K562 (cell line): ENCODE data around the gene LIPM. TPM values are rescaled to one million over a fixed set of nuclear protein-coding genes. Genes with fewer than 3 reads are reported as not detected.

ENCODE experiments used
- ATAC-seq: fragments of 200-7000 bp; cut with Tn5 transposase; 3 replicates; pipeline ENCODE4 v1.9.1; 2020; ENCODE audit warnings: moderate library complexity
- BruUV-seq: library from RNA; stranded (reverse); fragments of 400-500 nt; replicated peaks from 2 replicates; lab custom pipeline; 2021; lab: Mats Ljungman, UMichigan
- CTCF ChIA-PET: fragments of 300-600 bp; formaldehyde crosslinking; extraction: SDS; loops from one replicate; lab custom pipeline; 2021; ENCODE audit warnings: low intra/inter-chr PET ratio; lab: Yijun Ruan, JAX
- POLR2A ChIA-PET: fragments of 300-600, 350-650 bp; sonication (Branson Sonifier 250); formaldehyde crosslinking; extraction: SDS; loops from one replicate; lab custom pipeline; 2021; ENCODE audit warnings: antibody characterized with exemption, inconsistent platforms; lab: Yijun Ruan, JAX
- DNase-seq, 4 experiments: peaks; one replicate each; pipeline versions ENCODE4 v3.0.0 to v3.0.0-alpha.2; 2011 to 2018; ENCODE audit warnings: low spot score in 3 of 4, mixed read lengths in 3 of 4; ENCODE audit errors: extremely low read depth in 1 of 4
- FAIRE-seq: peaks from 2 replicates; lab custom pipeline; 2011; peaks lifted over from hg19 to GRCh38; lab: Jason Lieb, UNC
- H2AFZ ChIP-seq: 2 replicates; pipeline ENCODE4 v1.6.0; 2011; ENCODE audit warnings: low read depth, low read length, control low read depth, inconsistent platforms
- H3K27ac ChIP-seq: fragments of 200-600 bp; 3 replicates; pipeline ENCODE4 v1.8.0; 2011; ENCODE audit warnings: low read depth, mild to moderate bottlenecking, control low read depth, inconsistent platforms, low read length, moderate library complexity, mixed read lengths; ENCODE audit errors: extremely low read depth
- H3K27me3 ChIP-seq, 2 experiments: fragments of 300-600 bp in 1 of 2; 2 replicates in 1 of 2; 3 replicates in 1 of 2; pipeline versions ENCODE4 v1.6.0 to v1.8.0; 2011; ENCODE audit warnings: inconsistent platforms in 2 of 2, low read length in 2 of 2, mild to moderate bottlenecking in 1 of 2, mixed read lengths in 1 of 2, moderate library complexity in 1 of 2; ENCODE audit not compliant: control insufficient read depth in 2 of 2, insufficient read depth in 2 of 2
- H3K36me3 ChIP-seq: fragments of 300-600 bp; 3 replicates; pipeline ENCODE4 v1.8.0; 2011; ENCODE audit warnings: mild to moderate bottlenecking, low read length, inconsistent platforms; ENCODE audit not compliant: control insufficient read depth, insufficient read depth
- H3K4me1 ChIP-seq, 2 experiments: fragments of 200-600 bp in 1 of 2; replicated peaks in 1 of 2; 2 replicates in 1 of 2; 3 replicates in 1 of 2; pipeline versions ENCODE4 v1.5.1 to v1.8.0; 2011; ENCODE audit warnings: inconsistent platforms in 2 of 2, low read length in 2 of 2, mild to moderate bottlenecking in 1 of 2, mixed read lengths in 1 of 2, moderate library complexity in 1 of 2; ENCODE audit not compliant: control insufficient read depth in 2 of 2, insufficient read depth in 2 of 2
- H3K4me2 ChIP-seq: 2 replicates; pipeline ENCODE4 v1.6.1; 2011; ENCODE audit warnings: low read length, control low read depth, inconsistent platforms, mixed read lengths; ENCODE audit not compliant: insufficient read depth
- H3K4me3 ChIP-seq: fragments of 200-600 bp; sonication (generic), shearing (Covaris generic); 2 replicates; pipeline ENCODE4 v1.5.1; 2016; ENCODE audit warnings: control low read depth, inconsistent platforms
- H3K79me2 ChIP-seq: fragments of 200-600 bp; 3 replicates; pipeline ENCODE4 v1.8.0; 2011; ENCODE audit warnings: low read length, inconsistent platforms; ENCODE audit not compliant: control insufficient read depth, insufficient read depth
- H3K9ac ChIP-seq, 2 experiments: 2 replicates each; pipeline versions ENCODE4 v1.6.0 to v1.6.1; 2011; ENCODE audit warnings: low read depth in 2 of 2, low read length in 2 of 2, control low read depth in 1 of 2, inconsistent platforms in 1 of 2, mild to moderate bottlenecking in 1 of 2, mixed read lengths in 1 of 2; ENCODE audit not compliant: insufficient read depth in 1 of 2
- H3K9me1 ChIP-seq: one replicate; pipeline ENCODE4 v1.6.0; 2011; ENCODE audit warnings: inconsistent platforms, mild to moderate bottlenecking, low read length, moderate library complexity; ENCODE audit not compliant: control insufficient read depth, insufficient read depth
- H3K9me3 ChIP-seq: replicated peaks from 2 replicates; pipeline ENCODE4 v1.5.1; 2011; ENCODE audit warnings: low read depth, low read length, inconsistent platforms; ENCODE audit not compliant: control insufficient read depth, insufficient read depth
- H4K20me1 ChIP-seq: replicated peaks from 2 replicates; pipeline ENCODE4 v1.6.1; 2011; ENCODE audit warnings: low read length, inconsistent platforms, mixed read lengths; ENCODE audit not compliant: control insufficient read depth, insufficient read depth
- DPF2 ChIP-seq: fragments of 450-650 bp; IDR thresholded peaks from 2 replicates; pipeline ENCODE4 v1.6.1; 2016
- HCFC1 ChIP-seq: IDR thresholded peaks from 2 replicates; pipeline ENCODE4 v1.6.1; 2012; ENCODE audit warnings: low read depth, low read length, improper control_type of control experiment
- MCM7 ChIP-seq, 2 experiments: fragments of 450-650 bp; IDR thresholded peaks; 2 replicates each; pipeline ENCODE4 v1.6.1; 2016 to 2018
- NELFE ChIP-seq: IDR thresholded peaks from 2 replicates; pipeline ENCODE4 v1.6.1; 2011; ENCODE audit warnings: mild to moderate bottlenecking; ENCODE audit not compliant: insufficient read depth, insufficient read length
- NFE2L1 ChIP-seq: fragments of 450-650 bp; IDR thresholded peaks from 2 replicates; pipeline ENCODE4 v1.6.1; 2016; ENCODE audit warnings: missing genetic modification characterization, low read depth, mild to moderate bottlenecking, missing compliant biosample characterization, moderate library complexity, borderline replicate concordance
- ZBTB8A ChIP-seq: fragments of 450-650 bp; IDR thresholded peaks from 2 replicates; pipeline ENCODE4 v1.6.1; 2018; ENCODE audit warnings: mild to moderate bottlenecking, moderate library complexity; ENCODE audit not compliant: partially characterized antibody
- WGBS: fragments of 100-300 bp; shearing (Covaris generic); methylation state at CpG from one replicate; pipeline ENCODE4 v1.1.6; 2016; ENCODE audit warnings: low coverage, mixed read lengths; ENCODE audit not compliant: insufficient coverage; ENCODE audit errors: missing lambda C conversion rate; 5-methylcytosine and 5-hydroxymethylcytosine counted together
- in situ Hi-C: fragments of 300-500 bp; cut with MboI; formaldehyde crosslinking; loops from 4 replicates; pipeline ENCODE4 v1.15.0; 2018; ENCODE audit warnings: inconsistent platforms, mixed read lengths
- intact Hi-C: fragments of 100-400 bp; cut with micrococcal nuclease; formaldehyde crosslinking; loops from 2 replicates; pipeline ENCODE4 v1.14.2; 2022
- polyA plus RNA-seq, 8 experiments: library from polyadenylated mRNA; depleted of rRNA in 4 of 8; stranded (reverse) in 5 of 8; unstranded in 3 of 8; fragments of >200 nt; fragmentation: Nextera tagmentation in 2 of 8; fragmentation: Illumina TruSeq in 1 of 8; extraction: Ambion mirVana in 2 of 8; extraction: Trizol in 1 of 8; gene quantifications; 2 replicates each; pipeline versions ENCODE4 v1.2.1 to v1.2.3, GENCODE V29; 2011 to 2014; ENCODE audit warnings: inconsistent platforms in 1 of 8, missing spikeins in 1 of 8
- total RNA-seq, 7 experiments: library from RNA; depleted of rRNA in 6 of 7; stranded (reverse); fragments of >200 nt in 6 of 7; fragmentation: Illumina TruSeq in 2 of 7; extraction: Trizol in 2 of 7; gene quantifications; 2 replicates each; pipeline versions ENCODE4 v1.2.1 to v1.2.3, GENCODE V29; 2011 to 2021; ENCODE audit warnings: low replicate concordance in 1 of 7
- TF ChIP-seq, protein P1 (sequence below), 3 experiments: fragments of 200-800 bp in 1 of 3; fragments of 250-450 bp in 1 of 3; fragments of 450-650 bp in 1 of 3; sonication (Bioruptor Pico) in 1 of 3; sonication (Bioruptor generic) in 1 of 3; formaldehyde crosslinking in 1 of 3; IDR thresholded peaks; 2 replicates each; pipeline versions ENCODE4 v1.6.1 to v1.8.0; 2016 to 2022; ENCODE audit warnings: mild to moderate bottlenecking in 2 of 3, missing genetic modification characterization in 2 of 3, missing compliant biosample characterization in 1 of 3, moderate library complexity in 1 of 3
- TF ChIP-seq, protein P2 (sequence below): fragments of 450-650 bp; IDR thresholded peaks from 2 replicates; pipeline ENCODE4 v1.6.1; 2016; ENCODE audit warnings: mild to moderate bottlenecking, moderate library complexity

The LIPM gene
- total and polyA plus RNA-seq, 9 of the 15 experiments (the other 6 are each of a cell fraction or from before 2014, with no cell fraction given): not detected

DNA sequence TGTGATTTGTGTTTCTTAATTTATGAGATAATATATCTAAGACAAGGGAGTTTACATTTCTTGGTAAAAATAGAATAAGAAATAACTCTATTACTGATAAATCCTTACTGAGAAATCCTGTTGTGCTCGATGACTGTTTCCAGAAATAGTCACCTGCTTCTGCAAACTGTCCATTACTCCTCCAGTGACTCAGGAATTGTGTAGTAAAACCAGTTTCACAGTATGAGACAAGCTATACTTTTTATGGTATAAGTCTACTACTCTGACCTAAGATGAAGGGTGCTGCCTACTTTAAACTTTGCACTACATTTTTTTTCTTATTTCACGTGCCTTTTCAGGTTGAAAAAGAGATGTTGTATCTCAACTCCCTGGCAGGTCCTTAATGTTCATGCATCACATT lies 56.0 kb downstream of the LIPM start:
- POLR2A ChIA-PET: no interaction called here
- H3K9ac ChIP-seq: no peak overlapping the region
- FAIRE-seq (no peak), DNase-seq (no peak)
- no peaks in the 10 kb centered on the region for H3K9me3 ChIP-seq
- H3K79me2 ChIP-seq: no peaks in the 10 kb centered on the region
- CTCF ChIA-PET: no interaction called here
- no peak overlapping the region for H3K27ac ChIP-seq
- H4K20me1 ChIP-seq: no peaks in the 10 kb centered on the region
- intact Hi-C loops: no loop called here
- WGBS: 0% methylated on average over 2 of the region's 2 CpGs
- H3K9me1 ChIP-seq: no peaks in the 10 kb centered on the region
- H3K4me3 ChIP-seq: no peak overlapping the region
- H3K27me3 ChIP-seq: no peaks in the 10 kb centered on the region
- no peak overlapping the region for H3K4me2 ChIP-seq
- H2AFZ ChIP-seq: no peak overlapping the region
- TF ChIP-seq HCFC1 (no peak), NELFE (no peak), MCM7 (IDR thresholded peaks at IDR 0.05) (no peak), DPF2 (no peak), NFE2L1 (tag) (no peak), ZBTB8A (no peak)
- TF ChIP-seq, protein P1, sequence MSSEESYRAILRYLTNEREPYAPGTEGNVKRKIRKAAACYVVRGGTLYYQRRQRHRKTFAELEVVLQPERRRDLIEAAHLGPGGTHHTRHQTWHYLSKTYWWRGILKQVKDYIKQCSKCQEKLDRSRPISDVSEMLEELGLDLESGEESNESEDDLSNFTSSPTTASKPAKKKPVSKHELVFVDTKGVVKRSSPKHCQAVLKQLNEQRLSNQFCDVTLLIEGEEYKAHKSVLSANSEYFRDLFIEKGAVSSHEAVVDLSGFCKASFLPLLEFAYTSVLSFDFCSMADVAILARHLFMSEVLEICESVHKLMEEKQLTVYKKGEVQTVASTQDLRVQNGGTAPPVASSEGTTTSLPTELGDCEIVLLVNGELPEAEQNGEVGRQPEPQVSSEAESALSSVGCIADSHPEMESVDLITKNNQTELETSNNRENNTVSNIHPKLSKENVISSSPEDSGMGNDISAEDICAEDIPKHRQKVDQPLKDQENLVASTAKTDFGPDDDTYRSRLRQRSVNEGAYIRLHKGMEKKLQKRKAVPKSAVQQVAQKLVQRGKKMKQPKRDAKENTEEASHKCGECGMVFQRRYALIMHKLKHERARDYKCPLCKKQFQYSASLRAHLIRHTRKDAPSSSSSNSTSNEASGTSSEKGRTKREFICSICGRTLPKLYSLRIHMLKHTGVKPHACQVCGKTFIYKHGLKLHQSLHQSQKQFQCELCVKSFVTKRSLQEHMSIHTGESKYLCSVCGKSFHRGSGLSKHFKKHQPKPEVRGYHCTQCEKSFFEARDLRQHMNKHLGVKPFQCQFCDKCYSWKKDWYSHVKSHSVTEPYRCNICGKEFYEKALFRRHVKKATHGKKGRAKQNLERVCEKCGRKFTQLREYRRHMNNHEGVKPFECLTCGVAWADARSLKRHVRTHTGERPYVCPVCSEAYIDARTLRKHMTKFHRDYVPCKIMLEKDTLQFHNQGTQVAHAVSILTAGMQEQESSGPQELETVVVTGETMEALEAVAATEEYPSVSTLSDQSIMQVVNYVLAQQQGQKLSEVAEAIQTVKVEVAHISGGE (CRISPR knock-in tag; IDR thresholded peaks at IDR 0.05): no peak
- TF ChIP-seq, protein P2, sequence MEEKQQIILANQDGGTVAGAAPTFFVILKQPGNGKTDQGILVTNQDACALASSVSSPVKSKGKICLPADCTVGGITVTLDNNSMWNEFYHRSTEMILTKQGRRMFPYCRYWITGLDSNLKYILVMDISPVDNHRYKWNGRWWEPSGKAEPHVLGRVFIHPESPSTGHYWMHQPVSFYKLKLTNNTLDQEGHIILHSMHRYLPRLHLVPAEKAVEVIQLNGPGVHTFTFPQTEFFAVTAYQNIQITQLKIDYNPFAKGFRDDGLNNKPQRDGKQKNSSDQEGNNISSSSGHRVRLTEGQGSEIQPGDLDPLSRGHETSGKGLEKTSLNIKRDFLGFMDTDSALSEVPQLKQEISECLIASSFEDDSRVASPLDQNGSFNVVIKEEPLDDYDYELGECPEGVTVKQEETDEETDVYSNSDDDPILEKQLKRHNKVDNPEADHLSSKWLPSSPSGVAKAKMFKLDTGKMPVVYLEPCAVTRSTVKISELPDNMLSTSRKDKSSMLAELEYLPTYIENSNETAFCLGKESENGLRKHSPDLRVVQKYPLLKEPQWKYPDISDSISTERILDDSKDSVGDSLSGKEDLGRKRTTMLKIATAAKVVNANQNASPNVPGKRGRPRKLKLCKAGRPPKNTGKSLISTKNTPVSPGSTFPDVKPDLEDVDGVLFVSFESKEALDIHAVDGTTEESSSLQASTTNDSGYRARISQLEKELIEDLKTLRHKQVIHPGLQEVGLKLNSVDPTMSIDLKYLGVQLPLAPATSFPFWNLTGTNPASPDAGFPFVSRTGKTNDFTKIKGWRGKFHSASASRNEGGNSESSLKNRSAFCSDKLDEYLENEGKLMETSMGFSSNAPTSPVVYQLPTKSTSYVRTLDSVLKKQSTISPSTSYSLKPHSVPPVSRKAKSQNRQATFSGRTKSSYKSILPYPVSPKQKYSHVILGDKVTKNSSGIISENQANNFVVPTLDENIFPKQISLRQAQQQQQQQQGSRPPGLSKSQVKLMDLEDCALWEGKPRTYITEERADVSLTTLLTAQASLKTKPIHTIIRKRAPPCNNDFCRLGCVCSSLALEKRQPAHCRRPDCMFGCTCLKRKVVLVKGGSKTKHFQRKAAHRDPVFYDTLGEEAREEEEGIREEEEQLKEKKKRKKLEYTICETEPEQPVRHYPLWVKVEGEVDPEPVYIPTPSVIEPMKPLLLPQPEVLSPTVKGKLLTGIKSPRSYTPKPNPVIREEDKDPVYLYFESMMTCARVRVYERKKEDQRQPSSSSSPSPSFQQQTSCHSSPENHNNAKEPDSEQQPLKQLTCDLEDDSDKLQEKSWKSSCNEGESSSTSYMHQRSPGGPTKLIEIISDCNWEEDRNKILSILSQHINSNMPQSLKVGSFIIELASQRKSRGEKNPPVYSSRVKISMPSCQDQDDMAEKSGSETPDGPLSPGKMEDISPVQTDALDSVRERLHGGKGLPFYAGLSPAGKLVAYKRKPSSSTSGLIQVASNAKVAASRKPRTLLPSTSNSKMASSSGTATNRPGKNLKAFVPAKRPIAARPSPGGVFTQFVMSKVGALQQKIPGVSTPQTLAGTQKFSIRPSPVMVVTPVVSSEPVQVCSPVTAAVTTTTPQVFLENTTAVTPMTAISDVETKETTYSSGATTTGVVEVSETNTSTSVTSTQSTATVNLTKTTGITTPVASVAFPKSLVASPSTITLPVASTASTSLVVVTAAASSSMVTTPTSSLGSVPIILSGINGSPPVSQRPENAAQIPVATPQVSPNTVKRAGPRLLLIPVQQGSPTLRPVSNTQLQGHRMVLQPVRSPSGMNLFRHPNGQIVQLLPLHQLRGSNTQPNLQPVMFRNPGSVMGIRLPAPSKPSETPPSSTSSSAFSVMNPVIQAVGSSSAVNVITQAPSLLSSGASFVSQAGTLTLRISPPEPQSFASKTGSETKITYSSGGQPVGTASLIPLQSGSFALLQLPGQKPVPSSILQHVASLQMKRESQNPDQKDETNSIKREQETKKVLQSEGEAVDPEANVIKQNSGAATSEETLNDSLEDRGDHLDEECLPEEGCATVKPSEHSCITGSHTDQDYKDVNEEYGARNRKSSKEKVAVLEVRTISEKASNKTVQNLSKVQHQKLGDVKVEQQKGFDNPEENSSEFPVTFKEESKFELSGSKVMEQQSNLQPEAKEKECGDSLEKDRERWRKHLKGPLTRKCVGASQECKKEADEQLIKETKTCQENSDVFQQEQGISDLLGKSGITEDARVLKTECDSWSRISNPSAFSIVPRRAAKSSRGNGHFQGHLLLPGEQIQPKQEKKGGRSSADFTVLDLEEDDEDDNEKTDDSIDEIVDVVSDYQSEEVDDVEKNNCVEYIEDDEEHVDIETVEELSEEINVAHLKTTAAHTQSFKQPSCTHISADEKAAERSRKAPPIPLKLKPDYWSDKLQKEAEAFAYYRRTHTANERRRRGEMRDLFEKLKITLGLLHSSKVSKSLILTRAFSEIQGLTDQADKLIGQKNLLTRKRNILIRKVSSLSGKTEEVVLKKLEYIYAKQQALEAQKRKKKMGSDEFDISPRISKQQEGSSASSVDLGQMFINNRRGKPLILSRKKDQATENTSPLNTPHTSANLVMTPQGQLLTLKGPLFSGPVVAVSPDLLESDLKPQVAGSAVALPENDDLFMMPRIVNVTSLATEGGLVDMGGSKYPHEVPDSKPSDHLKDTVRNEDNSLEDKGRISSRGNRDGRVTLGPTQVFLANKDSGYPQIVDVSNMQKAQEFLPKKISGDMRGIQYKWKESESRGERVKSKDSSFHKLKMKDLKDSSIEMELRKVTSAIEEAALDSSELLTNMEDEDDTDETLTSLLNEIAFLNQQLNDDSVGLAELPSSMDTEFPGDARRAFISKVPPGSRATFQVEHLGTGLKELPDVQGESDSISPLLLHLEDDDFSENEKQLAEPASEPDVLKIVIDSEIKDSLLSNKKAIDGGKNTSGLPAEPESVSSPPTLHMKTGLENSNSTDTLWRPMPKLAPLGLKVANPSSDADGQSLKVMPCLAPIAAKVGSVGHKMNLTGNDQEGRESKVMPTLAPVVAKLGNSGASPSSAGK: no peak
- TF ChIP-seq, all 486 proteins: peak for 0
- H3K4me1 ChIP-seq: no peaks in the 10 kb centered on the region
- in situ Hi-C loops: no loop called here
- no peaks in the 10 kb centered on the region for H3K36me3 ChIP-seq
- no peak for ATAC-seq
- no TSS peak for BruUV-seq
